PC-3 (cell line): ENCODE results near the gene THTPA. TPM values are rescaled to one million over a fixed set of nuclear protein-coding genes. Genes with fewer than 3 reads are reported as not detected.

Experiments
- ATAC-seq: fragments of 200-7000 bp; cut with Tn5 transposase; 2 replicates; pipeline ENCODE4 v1.9.1; 2020; ENCODE audit warnings: mild to moderate bottlenecking, moderate library complexity
- BruUV-seq: library from RNA; stranded (reverse); fragments of 400-500 nt; replicated peaks from 2 replicates; lab custom pipeline; 2021; lab: Mats Ljungman, UMichigan
- CTCF ChIA-PET: fragments of 300-600 bp; sonication (Branson Sonifier 250); formaldehyde crosslinking; loops from one replicate; lab custom pipeline; 2022; ENCODE audit warnings: antibody characterized with exemption; lab: Charles Lee
- POLR2A ChIA-PET: fragments of 300-600 bp; sonication (Branson Sonifier 250); formaldehyde crosslinking; loops from one replicate; lab custom pipeline; 2022; ENCODE audit warnings: antibody characterized with exemption; ENCODE audit not compliant: unreplicated experiment; lab: Charles Lee
- DNase-seq: peaks from one replicate; pipeline ENCODE4 v3.0.0-alpha.2; 2015
- H2AFZ ChIP-seq: fragments of 300-600 bp; sonication (generic); 2 replicates; pipeline ENCODE4 v1.6.0; 2016; ENCODE audit warnings: antibody characterized with exemption, low read length
- H3F3A ChIP-seq: fragments of 300-600 bp; sonication (generic); one replicate; pipeline ENCODE4 v1.6.0; 2017; ENCODE audit warnings: antibody characterized with exemption, low read length, control low read depth, mild to moderate bottlenecking; ENCODE audit not compliant: unreplicated experiment
- H3K27ac ChIP-seq: fragments of 300-600 bp; sonication (generic); 2 replicates; pipeline ENCODE4 v1.5.1; 2016; ENCODE audit warnings: mild to moderate bottlenecking, low read length
- H3K27me3 ChIP-seq: fragments of 300-600 bp; sonication (generic); 2 replicates; pipeline ENCODE4 v1.6.1; 2016; ENCODE audit warnings: low read length, mixed read lengths
- H3K36me3 ChIP-seq: fragments of 300-600 bp; sonication (generic); 2 replicates; pipeline ENCODE4 v1.6.1; 2016; ENCODE audit warnings: low read depth, mixed run types, low read length, mixed read lengths
- H3K4me1 ChIP-seq: fragments of 300-600 bp; sonication (generic); 2 replicates; pipeline ENCODE4 v1.5.1; 2016; ENCODE audit warnings: low read length; ENCODE audit not compliant: insufficient read depth
- H3K4me2 ChIP-seq: fragments of 300-600 bp; sonication (generic); 2 replicates; pipeline ENCODE4 v1.6.0; 2016; ENCODE audit warnings: low read length
- H3K4me3 ChIP-seq: fragments of 300-600 bp; sonication (generic); 2 replicates; pipeline ENCODE4 v1.5.1; 2016; ENCODE audit warnings: mild to moderate bottlenecking, low read length, mixed read lengths
- H3K79me2 ChIP-seq: fragments of 300-600 bp; sonication (generic); 2 replicates; pipeline ENCODE4 v1.6.1; 2017; ENCODE audit warnings: low read length, mixed read lengths
- H3K9ac ChIP-seq: fragments of 300-600 bp; sonication (generic); 2 replicates; pipeline ENCODE4 v1.6.0; 2016; ENCODE audit warnings: mild to moderate bottlenecking, low read length
- H3K9me2 ChIP-seq: fragments of 300-600 bp; sonication (generic); replicated peaks from 2 replicates; pipeline ENCODE4 v1.6.1; 2016; ENCODE audit warnings: mixed run types, low read length, mixed read lengths
- H3K9me3 ChIP-seq: fragments of 300-600 bp; sonication (generic); 2 replicates; pipeline ENCODE4 v1.6.1; 2016; ENCODE audit warnings: low read length, mixed read lengths
- H4K20me1 ChIP-seq: fragments of 300-600 bp; sonication (generic); 2 replicates; pipeline ENCODE4 v1.6.1; 2016; ENCODE audit warnings: low read length, mixed read lengths
- EZH2 ChIP-seq: fragments of 300-600 bp; sonication (generic); IDR thresholded peaks from one replicate; pipeline ENCODE4 v1.6.1; 2017; ENCODE audit warnings: antibody characterized with exemption, mild to moderate bottlenecking, low read length; ENCODE audit not compliant: unreplicated experiment
- EZH2phosphoT487 ChIP-seq: fragments of 300-600 bp; sonication (generic); IDR thresholded peaks from 2 replicates; pipeline ENCODE4 v1.6.1; 2018; ENCODE audit warnings: mild to moderate bottlenecking, antibody characterized with exemption, low read length, borderline replicate concordance
- intact Hi-C: fragments of 100-400 bp; cut with micrococcal nuclease; formaldehyde crosslinking; loops from 2 replicates; pipeline ENCODE4 v1.9.0; 2023
- total RNA-seq: library from RNA; depleted of rRNA; stranded (reverse); fragments of >200 nt; gene quantifications from 2 replicates; pipeline ENCODE4 v1.2.3, GENCODE V29; 2014
- TF ChIP-seq, protein P1 (sequence below): fragments of 300-600 bp; sonication (generic); conservative IDR thresholded peaks from 2 replicates; pipeline ENCODE4 v1.5.1; 2017; ENCODE audit warnings: antibody characterized with exemption, low read depth, mild to moderate bottlenecking, low read length

THTPA gene
- total RNA-seq, 1 experiment from 2014 or later: 13.0 TPM

DNA sequence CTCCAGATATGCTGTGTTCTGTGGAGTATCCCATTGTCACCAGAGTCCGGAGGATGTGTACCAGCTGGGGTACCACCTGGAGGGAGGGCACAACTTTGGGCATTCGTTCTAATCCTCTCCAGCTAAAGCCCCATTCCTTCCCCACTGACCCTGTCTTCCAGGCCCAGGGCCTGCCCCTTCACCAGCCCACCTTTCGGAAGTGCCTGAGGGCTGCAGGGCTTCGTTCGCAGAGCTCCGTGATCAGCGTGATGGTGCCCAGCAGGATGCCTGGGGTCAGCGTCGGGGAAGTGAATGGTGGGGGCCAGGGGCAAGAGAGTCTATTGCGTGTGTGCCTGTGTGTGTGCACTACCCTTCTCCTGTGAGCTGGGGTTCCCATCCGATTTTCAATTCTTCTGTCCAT, 9.6 kb downstream of the THTPA start:
- Histone ChIP-seq H3K27me3 (no peaks in the 10 kb centered on the region), H3K4me2 (no peak overlapping the region), H3K27ac (no peak overlapping the region), H2AFZ (no peak overlapping the region), H4K20me1 (no peaks in the 10 kb centered on the region), H3F3A (no peaks in the 10 kb centered on the region), H3K4me3 (no peak overlapping the region), H3K36me3 (peaks cover 5% of the 10 kb centered on the region; the same call in 1 of the 2 replicates), H3K9me3 (no peaks in the 10 kb centered on the region), H3K79me2 (peaks cover 9% of the 10 kb centered on the region; the same call in 1 of the 2 replicates), H3K9ac (no peak overlapping the region), H3K4me1 (peaks cover 31% of the 10 kb centered on the region), H3K9me2 (no peaks in the 10 kb centered on the region)
- no peak for TF ChIP-seq EZH2
- TF ChIP-seq, protein P1, sequence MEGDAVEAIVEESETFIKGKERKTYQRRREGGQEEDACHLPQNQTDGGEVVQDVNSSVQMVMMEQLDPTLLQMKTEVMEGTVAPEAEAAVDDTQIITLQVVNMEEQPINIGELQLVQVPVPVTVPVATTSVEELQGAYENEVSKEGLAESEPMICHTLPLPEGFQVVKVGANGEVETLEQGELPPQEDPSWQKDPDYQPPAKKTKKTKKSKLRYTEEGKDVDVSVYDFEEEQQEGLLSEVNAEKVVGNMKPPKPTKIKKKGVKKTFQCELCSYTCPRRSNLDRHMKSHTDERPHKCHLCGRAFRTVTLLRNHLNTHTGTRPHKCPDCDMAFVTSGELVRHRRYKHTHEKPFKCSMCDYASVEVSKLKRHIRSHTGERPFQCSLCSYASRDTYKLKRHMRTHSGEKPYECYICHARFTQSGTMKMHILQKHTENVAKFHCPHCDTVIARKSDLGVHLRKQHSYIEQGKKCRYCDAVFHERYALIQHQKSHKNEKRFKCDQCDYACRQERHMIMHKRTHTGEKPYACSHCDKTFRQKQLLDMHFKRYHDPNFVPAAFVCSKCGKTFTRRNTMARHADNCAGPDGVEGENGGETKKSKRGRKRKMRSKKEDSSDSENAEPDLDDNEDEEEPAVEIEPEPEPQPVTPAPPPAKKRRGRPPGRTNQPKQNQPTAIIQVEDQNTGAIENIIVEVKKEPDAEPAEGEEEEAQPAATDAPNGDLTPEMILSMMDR: no peak
- no peak for TF ChIP-seq EZH2phosphoT487
- intact Hi-C loops: no loop called here
- POLR2A ChIA-PET: no interaction called here
- ATAC-seq (no peak), DNase-seq (no peak)
- CTCF ChIA-PET: no interaction called here
- no TSS peak for BruUV-seq

DNA sequence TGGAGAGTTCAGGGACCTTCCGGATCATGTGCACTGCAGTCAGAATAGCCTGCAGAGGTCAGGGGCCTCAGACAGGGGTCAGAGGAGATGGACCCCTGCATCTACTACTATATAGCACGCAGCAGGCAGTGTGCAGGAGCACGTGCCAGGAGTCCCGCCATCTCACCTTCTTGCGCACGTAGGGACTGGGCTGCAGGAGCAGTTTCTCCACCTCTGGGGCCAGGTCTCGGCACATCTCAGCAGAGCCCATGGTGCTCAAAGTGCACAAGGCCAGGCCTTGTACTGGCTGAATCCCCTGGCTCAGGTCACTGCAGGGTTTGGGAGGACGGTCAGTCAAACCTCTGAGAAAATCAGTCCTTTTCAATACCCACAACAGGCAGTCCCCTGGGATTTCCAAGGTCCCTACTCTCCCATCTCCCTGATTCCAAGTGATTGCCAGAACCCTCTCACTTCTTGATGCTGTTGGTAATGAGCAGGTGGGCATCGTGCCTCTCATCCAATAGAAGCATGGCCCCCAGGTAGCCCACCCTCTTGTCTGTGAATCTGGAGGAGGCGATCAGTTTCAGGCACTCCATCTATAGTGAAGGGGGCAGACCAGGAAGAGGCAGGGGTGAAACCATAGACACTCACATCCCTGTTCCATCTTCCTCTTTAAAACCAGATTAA, 10.2 kb downstream of the THTPA start:
- H3K9me3 ChIP-seq: no peaks in the 10 kb centered on the region
- peak overlapping the region; percentile 94 for H3K4me2 ChIP-seq
- no peak overlapping the region for H3K27ac ChIP-seq
- TF ChIP-seq EZH2phosphoT487 (no peak), EZH2 (no peak)
- TF ChIP-seq, protein P1: no peak
- H3K36me3 ChIP-seq: peaks cover 5% of the 10 kb centered on the region; the same call in 1 of the 2 replicates
- ATAC-seq: no peak
- ChIA-PET CTCF (interaction anchor here (0.5 kb wide), 1 partner anchor 17 kb away, joined by 3 read pairs; no protein-coding TSS in a partner anchor), POLR2A (interaction anchor here (0.5 to 0.6 kb wide), 2 partner anchors 528 to 549 kb away, joined by 3 to 4 read pairs; no protein-coding TSS in a partner anchor)
- peaks cover 31% of the 10 kb centered on the region for H3K4me1 ChIP-seq
- H3F3A ChIP-seq: no peaks in the 10 kb centered on the region
- intact Hi-C loops: no loop called here
- peak overlapping the region; percentile 81 for H3K4me3 ChIP-seq
- H2AFZ ChIP-seq: no peak overlapping the region; the same call in 1 of the 2 replicates
- no TSS peak for BruUV-seq
- no peak for DNase-seq
- H3K27me3 ChIP-seq: no peaks in the 10 kb centered on the region
- no peaks in the 10 kb centered on the region for H4K20me1 ChIP-seq
- H3K79me2 ChIP-seq: peaks cover 9% of the 10 kb centered on the region; the same call in 1 of the 2 replicates
- no peaks in the 10 kb centered on the region for H3K9me2 ChIP-seq
- no peak overlapping the region for H3K9ac ChIP-seq

DNA sequence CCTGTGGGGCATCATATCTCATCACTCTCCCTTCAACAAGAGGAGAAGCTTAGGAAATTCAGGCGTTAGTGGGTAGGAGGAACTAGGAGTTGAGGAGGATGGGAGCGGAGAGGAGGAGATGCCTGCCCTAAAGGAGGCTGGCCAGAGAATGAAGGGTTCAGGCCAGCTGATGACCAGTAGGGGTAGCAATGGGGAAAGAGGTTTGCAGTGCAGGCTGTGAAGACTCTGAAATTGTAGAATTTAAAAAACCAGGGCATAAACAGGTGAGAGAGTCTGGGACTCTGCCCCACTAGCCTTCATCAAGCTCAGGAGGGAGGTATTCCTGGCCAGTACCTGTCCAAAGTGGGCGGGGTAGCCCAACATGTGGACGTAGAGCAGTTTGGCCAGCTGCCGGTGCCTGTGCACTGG, 10.7 kb downstream of the THTPA start:
- H3K27ac ChIP-seq: peak overlapping the region; percentile 45
- peaks cover 3% of the 10 kb centered on the region; the same call in 1 of the 2 replicates for H3K36me3 ChIP-seq
- TF ChIP-seq EZH2phosphoT487 (no peak), EZH2 (no peak)
- TF ChIP-seq, protein P1: peak; percentile 37; the same call in 1 of the 2 replicates
- POLR2A ChIA-PET: interaction anchor here (0.5 to 0.6 kb wide), 2 partner anchors 528 to 548 kb away, joined by 3 to 4 read pairs; no protein-coding TSS in a partner anchor
- no peaks in the 10 kb centered on the region for H4K20me1 ChIP-seq
- ATAC-seq: peak; percentile 34
- peaks cover 26% of the 10 kb centered on the region for H3K4me1 ChIP-seq
- no peaks in the 10 kb centered on the region for H3F3A ChIP-seq
- H3K4me2 ChIP-seq: peak overlapping the region; percentile 94
- DNase-seq: peak; percentile 63
- BruUV-seq: no TSS peak
- H2AFZ ChIP-seq: peak overlapping the region; percentile 95
- CTCF ChIA-PET: interaction anchor here (0.5 kb wide), 1 partner anchor 16 kb away, joined by 3 read pairs; no protein-coding TSS in a partner anchor
- H3K9me3 ChIP-seq: no peaks in the 10 kb centered on the region
- H3K9ac ChIP-seq: peak overlapping the region; percentile 87
- H3K9me2 ChIP-seq: no peaks in the 10 kb centered on the region
- H3K4me3 ChIP-seq: peak overlapping the region; percentile 81
- H3K27me3 ChIP-seq: no peaks in the 10 kb centered on the region
- intact Hi-C loops: no loop called here
- peaks cover 9% of the 10 kb centered on the region; the same call in 1 of the 2 replicates for H3K79me2 ChIP-seq
